GM18858 (cell line): ENCODE data around the gene EDA2R.

Source experiments
- ATAC-seq: cut with Tn5 transposase; IDR thresholded peaks from one replicate; pipeline ENCODE4 v1.9.1; 2021; ENCODE audit not compliant: unreplicated experiment

Gene EDA2R, protein sequence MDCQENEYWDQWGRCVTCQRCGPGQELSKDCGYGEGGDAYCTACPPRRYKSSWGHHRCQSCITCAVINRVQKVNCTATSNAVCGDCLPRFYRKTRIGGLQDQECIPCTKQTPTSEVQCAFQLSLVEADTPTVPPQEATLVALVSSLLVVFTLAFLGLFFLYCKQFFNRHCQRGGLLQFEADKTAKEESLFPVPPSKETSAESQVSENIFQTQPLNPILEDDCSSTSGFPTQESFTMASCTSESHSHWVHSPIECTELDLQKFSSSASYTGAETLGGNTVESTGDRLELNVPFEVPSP

DNA sequence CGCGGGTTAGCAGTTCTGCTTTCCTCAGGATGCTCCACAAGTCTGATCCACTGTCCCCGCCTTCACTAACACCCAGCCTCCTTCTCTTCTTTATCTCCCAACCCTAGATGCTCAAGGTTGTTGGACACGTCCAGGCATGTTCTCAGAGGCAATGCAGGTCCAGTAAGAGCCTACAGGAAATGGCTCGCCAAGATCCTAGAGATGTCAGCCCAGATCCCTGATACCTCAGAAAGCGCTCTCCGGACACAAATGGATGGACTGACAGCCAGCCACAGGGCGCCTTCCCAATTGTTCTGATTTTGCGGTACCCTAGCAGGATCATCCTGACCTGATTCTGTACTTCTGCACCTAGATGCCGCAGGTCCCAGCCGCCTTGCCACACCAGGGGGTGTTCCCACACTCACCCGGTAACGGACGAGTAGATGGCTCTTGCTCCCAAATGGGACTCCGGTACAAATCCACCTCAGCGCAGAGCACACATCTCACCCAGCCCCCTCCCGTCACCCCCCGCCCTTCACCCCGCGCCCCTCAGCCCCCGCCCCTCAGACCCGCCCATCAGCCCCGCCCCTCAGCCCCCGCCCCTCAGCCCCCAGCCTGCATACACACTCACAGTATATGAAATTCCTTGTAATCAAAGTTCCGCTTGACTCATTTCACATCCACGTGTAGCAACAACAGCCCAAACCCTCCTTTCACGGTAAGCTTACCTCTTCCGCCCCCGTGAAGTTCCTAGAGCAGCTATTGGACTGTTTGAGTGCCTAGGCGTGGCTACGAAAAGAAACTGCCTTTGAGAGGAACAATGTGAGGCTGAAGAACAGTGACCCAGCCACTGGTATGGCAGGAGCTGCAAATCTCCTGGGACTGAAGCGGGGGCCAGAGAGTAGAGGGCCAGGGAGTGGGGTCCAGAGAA is at the start of gene EDA2R:
TSS of gene EDA2R (minus strand) at position 488 of the 910 bp plus-strand sequence. CDS start 23,058 bp downstream, outside the sequence.
- peak; percentile 92 for ATAC-seq

DNA sequence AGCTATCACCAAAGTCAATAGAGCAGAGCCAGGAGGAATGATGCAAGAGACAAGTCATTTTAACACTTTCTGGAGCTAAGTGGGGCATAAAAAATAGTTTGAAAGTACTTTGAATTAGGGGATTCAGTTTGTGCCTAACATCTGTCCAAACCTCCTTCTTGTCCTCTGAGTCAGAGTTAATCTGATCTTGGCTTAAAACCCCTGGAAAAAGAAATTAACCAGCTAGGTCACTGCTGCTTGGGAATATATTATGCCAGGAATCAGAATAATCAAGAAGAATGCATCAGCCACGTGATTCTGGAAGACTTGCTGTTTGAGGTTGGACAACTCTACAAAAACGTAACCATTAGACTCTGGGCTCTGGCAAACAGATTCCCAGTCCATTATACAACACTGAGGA is 45.3 kb upstream of the EDA2R start:
- ATAC-seq = no peak

DNA sequence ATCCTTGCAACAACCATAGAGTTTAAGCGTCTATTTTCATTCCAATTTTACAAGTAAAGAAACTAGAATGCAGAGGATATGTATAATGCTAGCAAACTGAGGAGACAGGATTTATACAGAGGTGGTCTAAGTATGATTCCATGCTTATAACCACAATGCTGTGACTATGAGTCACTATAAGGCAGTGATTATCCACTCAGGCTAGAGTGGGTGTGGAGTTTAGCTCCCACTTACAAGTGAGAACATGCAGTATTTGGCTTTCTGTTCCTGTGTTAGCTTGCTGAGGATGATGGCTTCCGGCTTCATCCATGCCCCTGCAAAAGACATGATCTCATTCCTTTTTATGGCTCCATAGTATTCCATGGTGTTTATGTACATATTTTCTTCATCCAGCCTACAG is 41.6 kb upstream of the EDA2R start:
- no peak for ATAC-seq

DNA sequence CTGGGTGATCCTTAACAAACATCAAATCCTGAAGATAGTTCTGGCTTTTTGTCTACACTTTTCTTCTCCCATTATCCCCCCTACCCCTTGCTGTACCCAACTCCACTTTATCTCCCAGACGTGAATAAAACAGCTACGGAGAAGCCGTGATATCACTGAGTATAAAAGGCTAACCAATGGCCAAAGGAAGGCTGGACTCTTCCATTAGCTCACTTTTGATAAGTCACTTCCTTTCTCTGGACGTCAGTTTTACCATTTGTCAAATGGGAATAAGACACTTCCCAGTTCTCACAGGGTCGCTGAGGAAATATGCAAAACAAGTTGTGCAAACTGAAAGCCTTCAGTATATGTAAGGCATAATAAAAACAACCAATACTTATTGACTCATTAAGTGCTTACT is 38.6 kb upstream of the EDA2R start:
- ATAC-seq = no peak

DNA sequence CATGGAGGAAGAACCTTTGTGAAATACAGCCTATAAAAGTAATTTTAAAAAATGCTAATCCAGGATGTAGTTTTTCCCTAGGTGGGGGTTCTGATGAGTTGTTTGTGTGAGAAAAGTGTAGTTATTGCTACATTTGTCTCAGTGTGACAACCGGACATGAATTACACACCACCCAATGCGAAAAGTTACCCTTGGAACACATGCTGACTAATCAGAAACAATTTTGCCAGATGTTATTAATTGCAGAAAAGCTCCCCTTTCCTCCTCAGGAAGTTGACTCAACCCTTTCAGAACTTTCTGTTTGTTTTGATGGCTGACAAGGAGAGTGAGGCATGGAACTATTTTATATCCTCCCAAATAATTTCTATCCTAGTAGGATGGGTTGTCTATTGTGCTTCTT is 38.1 kb upstream of the EDA2R start:
- no peak for ATAC-seq

DNA sequence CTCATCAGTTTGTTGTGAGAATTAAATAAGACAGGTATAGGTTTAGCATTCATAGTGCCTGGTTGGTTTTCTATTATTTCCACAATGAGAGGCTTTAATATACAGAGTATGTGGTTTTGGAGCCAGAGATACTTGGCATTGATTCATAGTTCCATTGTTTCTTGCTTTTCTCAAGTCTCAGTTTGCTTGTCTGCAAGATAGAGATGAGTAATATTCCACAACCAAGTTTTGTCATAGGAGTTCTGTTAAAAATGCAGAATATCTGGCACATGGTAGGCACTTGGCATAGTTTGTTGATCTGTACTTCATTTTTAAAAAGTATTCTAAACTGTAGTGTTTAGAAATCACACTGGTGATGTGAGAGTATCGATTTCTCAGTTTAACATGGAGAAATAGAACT is 37.5 kb upstream of the EDA2R start:
- ATAC-seq = no peak

DNA sequence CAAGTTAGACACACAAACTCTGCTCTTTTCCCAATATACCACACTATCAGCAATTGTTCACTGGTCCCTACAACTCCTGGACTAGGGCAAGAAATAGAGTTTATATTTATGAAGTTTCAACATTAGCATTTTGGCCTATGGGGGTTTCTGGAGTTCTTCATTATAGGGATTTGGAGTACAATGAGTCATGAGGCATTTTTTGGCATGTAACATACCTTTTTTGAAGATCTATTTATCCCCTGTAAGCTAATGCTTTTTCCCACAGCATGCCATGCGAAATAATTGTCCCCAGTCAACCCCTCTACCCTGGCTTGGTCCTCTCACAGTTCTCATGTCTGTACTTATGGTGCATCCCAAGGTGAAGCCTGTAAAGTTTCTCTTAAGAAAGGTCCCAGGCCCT is 36.7 kb upstream of the EDA2R start:
- no peak for ATAC-seq

DNA sequence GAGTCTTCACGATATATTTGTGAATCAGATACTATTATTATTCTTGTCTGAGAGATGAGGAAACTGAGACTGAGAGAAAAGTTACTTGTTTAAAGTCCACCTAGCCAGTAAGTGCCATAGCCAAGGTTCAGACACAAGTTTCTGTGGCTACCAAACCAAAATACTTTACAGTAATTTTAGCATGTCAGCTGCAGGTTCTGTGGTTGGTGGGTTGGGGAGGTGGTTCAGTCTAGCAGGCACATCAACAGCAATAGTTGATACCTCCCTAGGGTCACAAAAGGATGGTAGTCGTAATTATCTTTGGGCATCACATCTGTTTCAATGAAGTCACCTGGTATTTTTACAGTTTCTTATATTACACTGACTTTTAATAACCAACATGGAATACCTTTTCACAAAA is 35.6 kb upstream of the EDA2R start:
- peak; percentile 51 for ATAC-seq

DNA sequence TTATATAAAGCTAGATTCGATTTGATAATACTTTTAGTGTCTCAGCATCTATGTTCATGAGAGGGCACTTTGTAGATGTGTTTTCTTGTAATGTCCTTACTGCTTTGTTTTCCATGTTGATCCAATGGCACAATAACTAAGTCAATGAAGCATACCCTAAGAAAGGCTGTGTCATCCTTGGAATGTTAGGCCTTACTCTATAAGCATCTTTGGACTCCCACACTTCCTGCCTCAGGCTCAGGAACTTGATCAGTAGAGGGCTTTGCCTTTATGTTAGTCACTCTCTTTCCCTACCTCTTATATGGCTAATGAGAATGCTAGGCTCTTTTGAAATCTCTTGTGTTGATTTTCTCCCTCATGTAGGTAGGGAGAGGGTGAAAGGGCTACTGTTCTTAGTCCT is 33.2 kb upstream of the EDA2R start:
- no peak for ATAC-seq

DNA sequence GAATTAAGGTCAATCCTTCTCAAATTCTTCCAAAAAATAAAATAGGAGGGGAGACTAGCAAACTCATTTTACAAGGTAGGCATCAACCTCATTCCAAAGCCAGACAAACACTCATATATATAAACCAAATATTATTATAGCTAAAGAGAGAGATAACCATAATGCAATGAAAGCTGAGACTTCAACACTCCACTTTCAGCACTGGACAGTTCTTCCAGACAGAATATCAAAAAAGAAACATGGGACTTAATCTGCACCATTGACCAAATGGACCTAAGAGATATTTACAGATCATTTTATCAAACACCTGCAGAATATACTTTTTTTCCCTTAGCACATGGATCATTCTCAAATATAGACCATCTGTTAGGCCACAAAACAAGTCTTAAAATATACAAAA is 15.5 kb upstream of the EDA2R start:
- ATAC-seq = no peak

DNA sequence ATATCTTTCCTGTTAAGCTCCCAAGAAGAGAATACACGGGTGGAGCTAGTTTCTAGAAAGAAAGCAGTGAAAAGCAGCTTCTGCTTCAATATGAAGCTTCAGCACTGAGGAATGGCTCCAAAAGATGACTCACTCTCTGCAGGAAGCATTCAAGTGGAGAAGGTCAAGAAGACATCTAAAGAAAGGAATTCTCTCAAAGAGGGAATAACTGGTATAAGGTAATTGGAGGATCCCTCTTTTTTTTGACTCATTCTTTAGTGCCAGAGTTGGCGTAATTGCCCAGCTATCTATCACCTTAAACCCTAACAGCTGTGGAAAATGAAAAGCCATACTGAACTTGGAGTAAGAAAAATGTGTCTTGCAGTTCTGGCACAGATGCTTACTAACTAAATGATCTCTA is 3.5 kb downstream of the EDA2R start:
- no peak for ATAC-seq

DNA sequence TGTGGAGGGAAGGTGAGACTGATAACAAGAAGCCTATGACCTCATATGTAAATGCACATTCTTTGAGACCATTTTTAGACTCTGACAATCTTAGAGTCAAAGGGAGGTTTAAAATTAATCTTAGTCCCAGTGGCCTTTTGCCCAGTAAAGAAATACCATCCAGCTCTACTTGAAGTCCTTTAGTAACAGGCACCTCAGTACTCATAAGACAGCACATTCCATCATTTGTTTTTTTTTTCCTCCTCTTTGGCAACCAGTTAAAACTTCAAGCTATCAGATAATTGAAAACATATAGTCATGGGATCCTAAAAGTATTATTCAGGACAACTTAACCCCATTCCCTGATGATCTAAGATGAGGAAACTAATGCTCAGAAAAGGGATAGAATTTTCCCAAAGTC is 4.6 kb downstream of the EDA2R start:
- ATAC-seq = no peak

DNA sequence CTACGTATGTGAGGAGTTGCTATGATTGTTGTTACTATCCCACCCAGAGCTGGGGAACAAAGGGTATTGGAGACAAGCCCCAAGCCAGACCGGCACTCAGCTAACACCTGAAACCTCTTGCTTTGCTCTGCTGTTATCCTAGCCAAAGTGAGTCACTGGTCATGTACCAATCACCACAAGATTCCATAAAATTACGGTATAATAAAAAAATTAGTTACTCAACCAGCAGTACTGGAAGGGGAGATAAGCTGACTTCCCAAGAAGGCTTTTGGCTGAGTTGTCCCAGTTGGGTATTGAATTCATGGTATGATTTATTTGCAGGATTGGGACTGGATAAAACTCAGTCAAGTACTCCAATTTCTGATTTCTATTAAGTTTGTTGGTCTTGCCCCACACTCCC is 5.3 kb downstream of the EDA2R start:
- ATAC-seq = no peak

DNA sequence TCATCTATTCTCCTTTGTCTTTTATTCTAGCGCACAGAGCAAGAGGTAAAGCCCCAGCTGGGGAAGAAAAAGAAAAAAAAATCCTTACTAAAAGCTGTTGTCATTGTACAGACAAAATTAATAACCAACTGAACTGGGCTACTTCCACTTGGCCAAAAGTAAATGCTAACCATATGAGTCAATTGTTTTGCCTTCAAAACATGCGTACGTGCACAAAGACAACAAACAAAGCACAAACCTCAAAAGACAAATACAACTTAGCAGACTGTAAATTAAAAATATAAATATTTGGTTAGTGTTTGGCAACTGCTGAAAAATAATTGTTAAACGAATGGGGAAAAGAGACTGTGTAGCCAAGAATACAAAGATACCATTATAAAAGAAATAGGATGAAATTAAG is 5.9 kb downstream of the EDA2R start:
- ATAC-seq = no peak

DNA sequence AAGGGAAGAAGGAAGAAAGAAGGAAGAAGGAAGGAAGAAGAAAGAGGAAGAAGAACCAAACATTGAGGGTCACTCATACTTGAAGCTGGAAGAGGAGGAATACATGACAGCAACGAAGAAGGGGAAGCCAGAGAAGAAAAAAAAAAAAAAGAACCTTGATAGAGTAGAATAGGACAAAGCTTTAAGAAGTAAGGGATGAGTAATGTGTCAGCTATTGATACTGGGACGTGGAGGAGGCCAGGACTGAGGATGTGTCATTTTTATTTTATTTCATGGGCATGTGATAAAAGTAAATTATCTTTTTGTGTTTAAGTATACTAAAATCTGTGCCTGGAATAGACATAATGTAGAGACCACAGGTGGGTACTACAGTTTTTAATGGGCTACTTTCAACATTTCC is 6.4 kb downstream of the EDA2R start:
- ATAC-seq = no peak

DNA sequence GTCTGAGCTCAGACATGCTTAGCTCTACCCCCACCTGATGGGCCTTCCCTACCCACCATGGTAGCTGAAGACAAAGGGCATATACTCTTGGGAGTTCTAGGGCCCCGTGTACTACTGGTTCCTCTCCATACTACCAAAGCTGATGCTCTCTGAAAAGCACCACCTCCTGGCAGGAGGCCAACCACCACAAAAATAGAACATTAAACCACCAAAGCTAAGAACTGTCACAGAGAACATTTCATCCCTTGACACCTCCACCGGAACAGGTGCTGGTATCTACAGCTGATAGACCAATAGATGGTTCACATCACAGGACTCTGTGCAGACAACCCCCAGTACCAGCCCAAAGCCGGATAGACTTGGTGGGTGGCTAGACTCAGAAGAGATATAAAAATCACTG is 13.4 kb downstream of the EDA2R start:
- peak; percentile 79 for ATAC-seq

DNA sequence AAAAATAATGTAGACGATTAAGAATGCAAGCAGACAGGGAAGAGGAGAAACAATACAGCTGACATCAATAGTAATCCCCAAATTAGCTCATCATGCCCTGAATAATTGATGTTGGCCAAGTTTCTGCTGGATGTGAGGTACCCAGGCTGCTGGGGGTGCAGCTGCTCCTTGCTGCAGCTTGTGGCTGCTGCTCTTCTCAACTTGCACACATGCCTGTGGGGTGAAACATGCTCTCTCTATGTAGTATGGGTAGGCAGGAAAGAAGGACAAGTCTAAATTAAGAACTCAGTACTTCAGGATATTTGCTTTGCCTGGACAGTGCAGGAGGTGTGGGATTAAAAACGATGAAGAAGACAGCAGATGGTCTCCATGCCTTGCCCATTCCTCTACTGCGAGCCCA is 16.7 kb downstream of the EDA2R start:
- no peak for ATAC-seq

DNA sequence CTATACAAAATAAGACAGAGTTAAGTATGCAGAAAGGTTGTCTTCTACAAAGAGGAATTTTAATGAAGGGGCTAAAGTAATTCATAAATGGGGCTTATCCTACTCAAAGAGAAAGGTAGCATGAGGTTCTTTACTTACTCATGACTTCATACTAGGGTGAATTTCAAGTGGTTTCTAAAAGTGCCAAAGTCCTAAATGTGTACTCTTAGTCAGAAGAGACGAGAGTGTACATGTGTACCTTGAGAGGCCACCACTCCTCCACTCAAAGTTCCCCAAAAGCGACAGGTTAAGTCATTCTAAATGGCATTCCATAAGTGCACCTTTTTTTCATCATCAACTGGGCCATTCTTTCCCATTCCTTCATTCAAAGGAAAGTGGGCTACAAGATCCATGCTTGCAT is 21.9 kb downstream of the EDA2R start:
- no peak for ATAC-seq

DNA sequence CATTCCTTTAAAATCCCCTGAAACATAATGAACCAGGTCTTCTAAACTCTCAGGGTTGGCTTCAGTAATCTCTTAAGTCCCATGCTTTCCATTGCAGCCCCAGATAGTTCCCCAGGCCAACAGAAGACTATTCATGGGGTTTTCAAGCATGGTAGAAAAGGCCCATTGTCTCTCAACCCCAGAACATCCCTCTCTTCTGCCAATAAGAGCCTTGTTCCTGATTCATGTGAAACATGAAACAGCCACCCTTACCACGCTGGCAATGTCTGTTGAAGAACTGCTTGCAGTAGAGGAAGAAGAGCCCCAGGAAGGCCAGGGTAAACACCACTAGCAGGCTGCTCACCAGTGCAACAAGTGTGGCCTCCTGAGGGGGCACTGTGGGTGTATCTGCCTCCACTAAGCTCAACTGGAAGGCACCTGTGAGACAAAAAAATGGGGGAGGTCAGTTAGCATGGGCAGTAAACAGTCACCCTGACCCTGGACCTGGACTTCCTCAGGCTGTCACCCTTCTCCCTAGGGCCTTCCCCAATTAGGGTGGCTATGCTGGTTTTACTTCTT is 36.4 kb downstream of the EDA2R start:
- ATAC-seq = no peak

DNA sequence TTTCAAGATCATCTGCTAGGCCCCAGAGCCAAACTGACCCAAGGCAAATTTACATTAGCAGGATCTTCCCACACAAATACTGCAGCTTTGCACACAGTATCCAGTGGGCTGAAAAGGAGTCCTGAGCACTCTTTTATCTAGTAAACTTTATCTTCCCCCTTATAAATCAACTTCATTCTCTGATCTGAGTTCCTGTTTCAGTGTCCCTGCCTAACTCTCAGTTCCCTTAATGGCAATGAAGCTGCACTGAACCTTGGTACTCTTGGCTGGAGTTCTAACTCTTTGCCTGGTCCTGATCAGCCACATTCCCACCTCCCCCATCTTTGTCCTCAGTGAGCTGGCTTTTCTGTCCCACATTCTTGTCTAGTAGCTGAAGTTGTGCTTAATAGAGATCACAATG is 37.4 kb downstream of the EDA2R start:
- ATAC-seq = no peak

DNA sequence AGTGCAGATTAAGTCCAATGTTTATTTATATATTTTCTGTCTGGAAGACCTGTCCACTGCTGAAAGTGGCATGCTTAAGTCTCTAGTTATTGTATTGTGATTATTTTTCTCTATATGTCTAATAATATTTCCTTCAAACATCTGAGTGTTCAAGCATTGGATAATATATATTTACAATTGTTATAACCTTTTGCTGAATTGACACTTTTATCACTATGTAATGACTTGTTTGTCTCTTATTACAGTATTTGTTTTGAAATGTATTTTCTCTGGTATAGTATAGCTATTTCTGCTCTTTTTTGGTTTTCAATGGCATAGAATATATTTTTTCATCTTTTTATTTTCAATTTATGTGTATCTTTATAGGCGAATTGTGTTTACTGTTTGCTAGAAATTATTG is 59.7 kb downstream of the EDA2R start:
- ATAC-seq = no peak

DNA sequence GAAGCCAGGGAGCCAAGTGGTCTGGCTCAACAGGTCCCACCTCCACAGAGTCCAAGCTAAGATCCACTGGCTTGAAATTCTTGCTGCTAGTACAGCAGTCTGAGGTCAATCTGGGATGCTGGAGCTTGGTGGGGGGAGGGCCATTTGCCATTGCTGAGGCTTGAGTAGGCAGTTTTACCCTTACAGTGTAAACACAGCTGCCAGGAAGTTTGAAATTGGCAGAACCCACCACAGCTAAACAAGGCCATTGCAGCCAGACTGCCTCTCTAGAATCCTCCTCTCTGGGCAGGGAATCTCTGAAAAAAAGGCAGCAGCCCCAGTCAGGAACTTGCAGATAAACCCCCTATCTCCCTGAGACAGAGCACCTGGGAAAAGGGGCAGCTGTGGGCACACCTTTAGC is 84.9 kb downstream of the EDA2R start:
- no peak for ATAC-seq
